ENCODE data around the gene SLC39A2.
"Not testable (repeated sequence)": the region's sequence is repeated elsewhere in the genome, so short reads cannot be mapped to it uniquely, and the experiment has no call there.

SLC39A2 gene

DNA sequence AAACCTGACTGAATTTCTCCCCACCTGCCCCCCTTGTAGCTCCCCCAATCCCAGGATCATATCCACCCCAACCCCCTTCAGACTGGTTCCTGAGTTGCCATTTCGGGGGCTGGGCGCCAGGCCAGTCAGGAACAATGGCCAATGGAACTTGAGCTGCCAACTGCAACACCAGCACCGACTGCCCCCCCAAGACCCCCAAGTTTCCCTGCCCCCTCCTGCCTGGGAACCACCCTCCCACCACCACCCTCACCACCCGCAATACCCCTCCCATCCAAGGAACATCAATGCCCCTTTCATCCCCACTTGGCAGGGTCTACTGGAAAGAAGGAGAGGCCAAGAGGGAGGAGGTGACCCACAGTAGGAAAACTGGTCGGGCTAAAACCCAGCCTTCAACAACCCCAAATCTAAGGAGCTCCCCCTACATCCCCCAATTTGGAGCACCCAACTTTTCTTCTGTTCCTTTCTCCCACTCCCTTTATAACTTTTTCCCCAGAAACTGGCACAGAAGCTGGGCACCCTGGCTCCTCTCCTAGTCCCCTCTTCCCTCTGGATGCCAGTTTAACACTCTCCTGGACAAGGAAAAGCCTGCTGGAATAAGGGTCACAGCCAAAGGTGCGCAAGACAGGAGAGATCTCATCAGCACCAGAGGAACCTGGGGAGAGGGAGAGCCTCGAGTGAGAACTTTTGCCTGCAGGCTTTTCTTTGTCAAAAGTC is 27.3 kb downstream of the SLC39A2 start:
- DNase-seq: no peak

DNA sequence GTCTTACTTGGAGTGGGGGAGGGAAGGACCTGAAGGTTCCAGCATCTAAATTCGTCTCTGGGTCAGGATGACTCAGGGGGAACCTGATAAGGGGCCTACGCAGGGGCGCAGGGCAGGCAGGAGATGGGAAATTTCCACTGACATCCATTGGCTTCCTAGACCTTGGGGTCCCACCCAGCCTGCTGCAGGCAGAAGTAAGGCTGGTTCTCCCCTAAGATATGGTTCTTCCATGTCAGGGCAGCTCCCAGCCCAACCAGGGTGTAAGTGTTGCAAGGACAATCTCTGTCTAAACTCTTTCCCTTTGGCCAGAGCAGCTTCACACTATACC is 27.9 kb downstream of the SLC39A2 start:
- no peak for DNase-seq

DNA sequence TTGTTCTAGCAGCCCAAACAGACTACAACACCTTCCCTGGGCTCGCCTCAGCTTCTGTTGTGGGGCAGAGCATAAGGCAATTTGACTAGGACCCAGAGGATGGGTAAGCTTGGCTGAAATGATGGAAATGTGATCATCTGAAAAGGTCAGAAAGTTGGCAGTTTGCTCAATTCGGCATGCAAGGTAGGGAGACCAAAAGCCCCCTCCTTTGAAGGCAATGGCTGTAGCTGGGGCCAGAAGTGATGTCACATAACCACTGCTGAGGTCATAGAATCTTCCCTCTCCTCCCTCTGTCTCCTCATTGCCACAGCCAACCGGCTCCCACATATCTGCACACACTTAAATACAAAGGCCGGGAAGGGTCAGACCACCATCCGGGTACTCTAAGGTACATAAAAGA is 30.8 kb downstream of the SLC39A2 start, which contains the start of gene TPPP2:
Gene TPPP2 (plus strand): TSS at position 301 of the 400 bp plus-strand sequence. CDS start 365 bp downstream, outside the sequence.
- DNase-seq: no peak

DNA sequence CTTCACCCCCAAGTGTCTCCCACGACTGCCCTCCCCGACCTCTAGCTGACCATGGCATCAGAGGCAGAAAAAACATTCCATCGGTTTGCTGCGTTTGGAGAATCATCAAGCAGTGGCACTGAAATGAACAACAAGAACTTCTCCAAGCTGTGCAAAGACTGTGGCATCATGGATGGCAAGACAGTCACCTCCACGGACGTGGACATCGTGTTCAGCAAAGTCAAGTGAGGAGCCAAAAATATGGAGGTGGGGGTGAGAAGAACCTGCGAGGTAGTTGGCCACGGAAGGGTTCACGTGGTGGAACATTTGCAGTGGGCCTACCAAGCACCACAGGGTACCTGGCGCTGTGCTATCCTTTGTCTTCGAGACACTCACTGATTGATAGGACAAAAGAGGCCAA is 31.4 kb downstream of the SLC39A2 start:
- no peak for DNase-seq

DNA sequence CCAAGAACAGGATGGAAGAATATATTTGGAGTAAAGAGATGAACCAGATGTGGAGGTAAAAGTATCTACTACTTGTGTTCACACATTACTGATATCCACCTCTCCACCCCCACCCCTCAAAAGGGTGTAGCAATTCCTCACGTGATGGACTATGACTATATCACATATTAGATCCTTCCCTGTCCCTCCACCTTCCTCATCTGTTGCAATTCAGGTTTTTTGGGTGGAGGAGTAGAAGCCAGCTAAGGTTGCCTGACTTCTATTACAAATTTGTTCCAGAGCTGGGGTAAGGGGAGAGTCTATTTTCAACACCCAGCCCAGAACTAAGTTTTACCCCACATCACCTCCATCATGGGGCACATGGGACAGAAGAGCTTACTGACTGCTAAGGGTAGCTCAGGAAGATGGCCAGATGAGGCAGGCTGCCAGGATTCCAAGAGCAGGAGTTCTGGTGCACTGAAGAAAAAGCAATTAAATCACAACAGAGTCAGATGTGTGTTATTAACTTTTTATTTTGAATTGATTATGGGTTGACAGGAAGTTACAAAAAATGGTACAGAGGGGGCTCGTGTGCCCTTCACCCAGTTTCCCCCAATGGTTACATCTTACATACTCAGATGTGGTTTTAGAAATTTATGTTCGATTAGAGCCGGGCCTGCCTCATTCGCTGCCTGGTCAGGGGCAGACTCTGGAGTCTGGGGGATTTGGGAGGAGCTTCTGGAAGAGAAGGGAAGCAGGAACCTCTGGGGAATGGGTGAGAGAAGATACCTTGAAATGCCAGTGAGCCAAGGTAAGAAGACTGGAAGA is 33.4 kb downstream of the SLC39A2 start:
- DNase-seq: no peak

DNA sequence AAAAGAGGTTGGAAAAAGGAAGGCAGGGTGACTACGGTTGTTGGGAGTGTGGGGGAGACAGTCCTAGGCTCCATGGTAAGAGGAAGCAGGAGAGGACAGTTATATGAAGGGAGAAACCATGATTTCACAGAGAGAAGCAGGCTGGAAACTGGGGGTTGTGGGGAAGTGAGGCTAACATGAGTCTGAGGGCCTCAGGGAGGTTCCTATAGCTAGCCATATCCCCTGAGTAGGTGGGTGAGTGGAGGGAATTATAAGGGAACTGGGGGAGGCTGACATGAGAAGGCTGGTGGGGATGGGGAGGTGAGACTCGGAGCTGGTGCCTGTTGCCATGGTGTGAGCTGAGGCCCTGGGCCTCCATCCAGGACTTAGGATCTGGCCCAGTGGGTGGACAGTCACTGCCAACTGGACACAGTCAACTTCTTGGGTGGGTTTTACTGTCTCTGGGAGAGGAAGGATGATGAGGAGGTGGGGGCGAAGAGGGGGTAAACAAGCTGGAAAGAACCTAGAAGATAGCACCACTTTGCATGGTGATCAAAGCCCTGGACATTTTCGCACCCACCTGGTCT is 34.1 kb downstream of the SLC39A2 start:
- DNase-seq: no peak

DNA sequence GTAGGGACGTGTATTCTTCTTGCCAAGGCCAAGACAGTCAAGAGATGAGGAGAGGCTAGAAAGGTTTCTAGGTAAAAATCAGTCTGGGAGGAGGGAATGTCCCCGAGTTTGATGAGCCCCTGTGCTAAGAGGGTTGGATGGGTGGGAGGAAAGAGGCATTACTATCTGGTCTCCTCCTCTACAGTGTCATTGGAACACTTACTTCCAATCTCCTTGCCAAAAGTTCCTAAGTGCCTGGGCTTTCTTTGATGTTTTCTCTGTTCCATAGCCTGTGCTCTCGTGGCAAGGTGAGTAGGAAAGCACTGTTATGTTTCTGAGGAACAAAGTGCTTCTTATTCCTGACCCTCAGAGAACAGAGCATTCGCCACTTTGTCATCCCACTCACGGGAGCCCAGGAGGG is 35.6 kb downstream of the SLC39A2 start, which contains the start of gene RNASE13:
Gene RNASE13 (minus strand): TSS at position 101 of the 400 bp plus-strand sequence. CDS start 519 bp downstream, outside the sequence.
- no peak for DNase-seq

DNA sequence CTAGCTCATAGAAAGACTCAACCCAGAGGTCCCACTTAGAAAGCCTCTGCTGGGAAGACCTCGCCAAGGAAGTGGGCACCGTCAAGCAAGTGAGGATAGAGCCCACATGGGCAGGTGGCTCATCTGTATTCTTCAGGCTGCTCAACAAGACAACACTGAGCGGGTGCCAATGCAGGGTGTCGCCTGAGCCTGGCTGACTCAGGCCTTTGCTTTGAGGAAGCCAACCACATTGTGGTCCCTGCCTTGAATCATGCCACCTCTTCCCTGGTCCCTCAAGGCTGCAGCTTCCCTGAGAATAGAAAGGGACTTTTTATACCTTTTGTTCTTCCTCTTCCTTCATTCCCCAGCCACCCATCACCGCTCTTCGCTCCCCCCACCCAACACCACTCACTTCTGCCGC is 37.7 kb downstream of the SLC39A2 start:
- DNase-seq: peak in 1 of 2 donors; percentile 20

DNA sequence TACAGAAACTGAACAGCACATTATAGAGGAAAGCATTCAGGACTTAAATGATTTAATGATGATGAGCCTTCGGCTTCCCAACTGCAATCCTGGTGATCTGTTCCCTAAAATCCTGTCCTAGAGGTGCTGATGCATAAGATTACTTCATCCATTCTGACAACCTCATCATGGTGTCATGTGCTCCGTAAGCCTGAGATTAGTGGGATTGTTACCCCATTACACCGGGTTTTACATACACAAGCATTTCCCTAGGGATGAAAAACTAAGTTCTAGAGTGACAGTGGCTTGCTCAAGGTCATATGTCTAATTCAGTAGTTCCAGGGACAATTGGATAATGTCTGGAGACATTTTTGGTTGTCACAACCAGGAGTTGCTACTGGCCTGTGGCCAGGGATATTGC is 38.1 kb downstream of the SLC39A2 start:
- no peak for DNase-seq

DNA sequence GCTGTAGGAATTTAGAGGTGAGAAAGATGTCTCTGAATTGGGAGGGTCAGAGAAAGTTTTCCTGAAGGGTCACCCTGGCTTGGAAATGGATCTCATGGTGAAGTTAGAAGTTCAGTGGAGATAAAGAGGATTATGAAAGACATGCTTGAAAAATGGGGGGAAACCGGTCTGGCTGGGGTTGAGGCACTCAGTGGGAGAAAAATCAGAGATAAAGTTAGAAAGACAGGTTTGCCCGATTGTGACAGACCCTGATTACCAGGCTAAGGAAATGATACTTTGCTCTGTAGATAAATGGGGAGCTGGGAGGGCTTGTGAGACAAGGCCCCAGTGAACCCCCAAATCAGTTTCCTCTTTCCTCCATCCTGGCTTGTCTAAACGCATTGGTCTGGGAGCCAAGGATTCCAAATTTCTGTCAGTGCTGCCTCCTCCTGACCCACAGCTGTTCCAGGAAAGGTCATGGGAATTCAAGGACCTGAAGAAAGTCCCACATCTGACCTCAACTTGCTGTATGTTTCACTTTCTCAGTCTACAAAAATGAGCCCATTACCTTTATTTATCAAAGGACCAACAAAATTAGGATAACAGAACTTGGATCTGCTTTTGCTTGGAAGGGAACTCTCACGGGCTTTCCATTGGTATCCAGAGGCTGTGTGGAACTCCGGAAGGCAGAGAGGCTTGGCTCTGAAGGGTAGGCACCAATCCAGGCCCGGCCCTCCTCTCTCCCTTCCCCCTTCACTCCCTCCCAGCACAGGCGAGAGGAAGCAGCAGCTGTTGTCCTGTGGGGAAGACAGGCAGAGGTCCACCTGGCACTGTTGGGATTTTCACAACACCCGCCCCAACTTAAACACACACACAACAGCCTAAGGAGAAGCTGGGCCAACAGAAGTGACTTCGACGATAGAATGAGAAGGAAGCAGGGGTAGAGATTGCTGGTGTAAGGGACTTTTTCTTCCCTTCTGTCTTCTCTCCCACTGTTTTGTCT is 39.6 kb downstream of the SLC39A2 start:
- no peak for DNase-seq

DNA sequence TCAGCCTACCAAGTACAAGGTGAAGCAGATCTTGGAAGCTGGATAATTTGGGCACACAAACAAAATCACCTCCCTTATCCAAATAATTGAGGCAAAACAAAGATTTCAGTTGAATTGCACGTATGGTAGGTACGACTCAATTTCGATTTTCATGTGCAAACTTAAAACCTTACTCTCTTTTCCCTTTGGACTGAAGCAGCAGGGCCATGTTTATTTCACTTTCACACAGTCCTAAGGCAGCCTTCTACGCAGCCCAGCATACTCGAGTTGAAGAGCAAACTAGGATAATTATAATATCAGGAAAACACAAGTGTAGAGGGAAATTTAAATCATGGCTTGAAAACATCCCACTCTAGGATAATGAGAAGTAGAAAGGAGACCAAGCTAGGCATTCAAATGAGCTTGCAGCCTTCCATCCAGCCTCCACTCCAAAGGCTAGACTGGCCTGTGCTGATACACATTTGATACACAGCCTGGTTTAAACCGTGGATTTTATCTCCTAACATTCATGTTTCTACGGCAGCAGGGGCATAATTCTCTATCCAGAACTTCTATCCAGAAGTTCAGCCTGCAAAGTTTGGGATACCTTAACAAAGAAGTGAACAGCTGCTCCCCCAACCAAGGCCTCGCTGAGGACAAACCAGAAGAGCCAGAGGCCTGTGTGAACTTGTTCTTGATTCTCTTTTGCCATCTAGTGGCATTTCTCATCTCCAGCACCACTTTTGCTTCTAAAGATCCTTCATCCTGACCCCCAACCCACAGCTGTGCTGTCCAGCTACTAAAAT is 40.7 kb downstream of the SLC39A2 start:
- peak; percentile 21 to 59 for DNase-seq

DNA sequence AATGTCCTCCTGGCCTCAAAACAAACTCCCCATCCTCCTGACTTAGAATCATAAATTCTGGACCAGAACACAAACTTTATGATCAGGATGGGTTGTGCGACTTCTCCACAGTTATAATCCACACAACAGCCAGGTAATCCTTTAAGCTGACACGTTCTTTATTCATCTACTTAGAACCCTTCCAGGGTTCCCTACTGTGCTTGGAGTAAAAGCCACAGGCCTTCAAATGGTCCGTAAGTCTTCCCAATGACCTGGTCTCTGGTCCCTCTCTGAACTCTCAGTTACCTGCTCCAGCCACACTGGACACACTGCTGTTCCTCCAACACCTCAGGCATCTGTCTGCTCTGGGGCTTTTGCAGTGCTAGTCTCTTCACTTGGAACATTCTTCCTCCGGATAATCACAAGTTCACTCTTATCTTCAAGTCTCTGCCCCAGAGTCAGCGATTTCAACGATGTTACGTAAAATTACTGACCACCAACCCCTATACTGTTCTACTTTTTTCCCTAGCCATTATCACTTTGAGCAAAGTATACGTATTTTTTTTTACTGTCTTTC is 41.4 kb downstream of the SLC39A2 start:
- DNase-seq: no peak

DNA sequence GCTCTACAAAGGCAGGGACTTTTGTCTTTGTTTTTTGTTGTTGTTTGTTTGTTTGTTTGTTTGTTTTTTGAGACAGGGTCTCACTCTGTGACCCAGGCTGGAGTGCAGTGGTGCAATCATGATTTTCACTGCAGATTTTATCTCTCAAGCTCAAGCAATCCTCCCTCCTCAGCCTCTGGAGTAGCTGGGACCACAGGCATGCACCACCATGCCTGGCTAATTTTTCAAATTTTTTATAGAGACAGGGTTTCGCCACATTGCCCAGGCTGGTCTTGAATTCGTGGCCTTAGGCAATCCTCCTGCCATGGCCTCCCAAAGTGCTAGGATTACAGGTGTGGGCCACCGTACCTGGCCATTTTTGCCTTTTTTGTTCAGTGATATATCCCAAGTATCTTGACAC is 41.8 kb downstream of the SLC39A2 start:
- DNase-seq: not testable (repeated sequence)

DNA sequence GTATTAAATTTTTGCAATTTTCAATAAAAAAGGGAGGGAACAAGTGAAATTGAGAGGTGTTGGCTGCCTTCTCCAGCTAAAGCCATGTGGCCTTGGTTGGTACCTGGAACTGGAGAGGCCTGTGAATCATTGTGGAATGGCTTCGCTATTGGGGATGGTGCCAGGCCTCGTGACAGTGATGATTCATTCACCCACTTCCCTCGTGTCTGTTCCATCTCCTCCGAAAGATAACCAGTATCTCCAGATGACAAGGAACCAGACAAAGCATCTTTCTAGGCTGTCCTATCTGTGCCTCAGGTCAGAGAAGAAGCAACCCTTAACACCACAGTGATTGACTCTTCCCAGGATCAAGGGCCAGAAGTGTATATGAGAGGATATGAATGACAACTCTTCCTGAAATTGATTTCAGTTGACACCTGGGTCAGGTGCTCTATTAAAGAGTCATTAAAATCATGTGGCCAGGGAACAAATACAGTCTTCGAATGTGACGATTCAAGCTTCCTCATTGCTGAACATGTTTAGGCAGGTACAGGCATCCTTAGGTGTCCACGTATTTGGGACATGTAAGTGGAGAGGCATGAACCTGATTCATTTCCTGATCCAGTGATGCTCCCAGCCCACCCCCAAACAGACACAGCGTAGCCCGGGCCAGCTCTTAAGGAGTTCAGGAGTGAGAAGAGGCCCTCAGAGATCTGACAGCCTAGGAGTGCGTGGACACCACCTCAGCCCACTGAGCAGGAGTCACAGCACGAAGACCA is 42.8 kb downstream of the SLC39A2 start, which contains the start of gene RNASE7:
Gene RNASE7 (plus strand): TSS at position 687 of the 758 bp plus-strand sequence. CDS start 631 bp downstream, outside the sequence.
- DNase-seq: no peak

DNA sequence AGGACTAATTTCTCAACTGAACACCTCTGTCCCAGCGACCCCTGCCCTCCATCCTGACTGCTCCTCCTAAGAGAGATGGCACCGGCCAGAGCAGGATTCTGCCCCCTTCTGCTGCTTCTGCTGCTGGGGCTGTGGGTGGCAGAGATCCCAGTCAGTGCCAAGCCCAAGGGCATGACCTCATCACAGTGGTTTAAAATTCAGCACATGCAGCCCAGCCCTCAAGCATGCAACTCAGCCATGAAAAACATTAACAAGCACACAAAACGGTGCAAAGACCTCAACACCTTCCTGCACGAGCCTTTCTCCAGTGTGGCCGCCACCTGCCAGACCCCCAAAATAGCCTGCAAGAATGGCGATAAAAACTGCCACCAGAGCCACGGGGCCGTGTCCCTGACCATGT is 43.8 kb downstream of the SLC39A2 start:
- no peak for DNase-seq

DNA sequence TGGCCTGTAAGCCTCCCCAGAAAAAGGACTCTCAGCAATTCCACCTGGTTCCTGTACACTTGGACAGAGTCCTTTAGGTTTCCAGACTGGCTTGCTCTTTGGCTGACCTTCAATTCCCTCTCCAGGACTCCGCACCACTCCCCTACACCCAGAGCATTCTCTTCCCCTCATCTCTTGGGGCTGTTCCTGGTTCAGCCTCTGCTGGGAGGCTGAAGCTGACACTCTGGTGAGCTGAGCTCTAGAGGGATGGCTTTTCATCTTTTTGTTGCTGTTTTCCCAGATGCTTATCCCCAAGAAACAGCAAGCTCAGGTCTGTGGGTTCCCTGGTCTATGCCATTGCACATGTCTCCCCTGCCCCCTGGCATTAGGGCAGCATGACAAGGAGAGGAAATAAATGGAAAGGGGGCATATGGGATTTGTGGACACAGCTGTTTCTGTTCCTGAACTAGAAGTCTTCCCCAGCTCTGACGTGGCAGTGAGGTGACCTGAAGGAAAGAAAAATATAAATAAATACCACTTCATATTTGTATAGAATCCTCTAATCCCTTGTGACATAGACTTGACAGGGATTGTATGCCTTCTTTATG is 44.4 kb downstream of the SLC39A2 start:
- no peak for DNase-seq

DNA sequence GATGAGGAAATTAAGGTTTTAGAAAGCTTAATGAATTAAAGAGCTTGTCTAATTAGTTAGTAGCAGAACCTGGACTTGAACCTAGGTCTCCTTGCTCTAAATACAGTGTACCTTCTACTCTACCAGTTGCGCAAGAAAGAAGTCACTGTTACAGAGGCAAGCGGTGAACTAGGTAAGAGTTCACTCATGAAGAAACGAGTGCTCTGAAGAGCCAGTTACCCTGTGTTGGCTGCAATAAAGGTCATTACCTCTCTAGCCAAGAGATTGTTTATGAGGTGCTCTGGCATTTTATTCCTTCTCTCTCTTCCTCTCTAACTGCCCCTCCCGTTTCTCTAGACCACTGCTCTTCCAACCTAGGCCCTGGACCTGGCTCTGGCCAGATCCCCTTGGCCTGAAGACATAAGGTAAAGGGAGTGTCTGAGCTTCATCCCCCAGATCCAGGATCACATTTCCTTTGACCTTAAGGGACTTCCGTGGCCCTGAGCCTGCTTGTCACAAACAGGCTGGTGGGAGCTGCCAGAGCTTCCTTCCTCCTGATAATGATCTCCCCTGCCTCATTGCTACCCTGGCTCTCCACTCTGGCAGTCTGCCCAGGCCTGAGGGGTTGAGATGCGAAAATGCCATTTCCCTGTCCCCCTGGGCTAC is 45.0 kb downstream of the SLC39A2 start:
- peak in 1 of 2 donors; percentile 22 for DNase-seq

DNA sequence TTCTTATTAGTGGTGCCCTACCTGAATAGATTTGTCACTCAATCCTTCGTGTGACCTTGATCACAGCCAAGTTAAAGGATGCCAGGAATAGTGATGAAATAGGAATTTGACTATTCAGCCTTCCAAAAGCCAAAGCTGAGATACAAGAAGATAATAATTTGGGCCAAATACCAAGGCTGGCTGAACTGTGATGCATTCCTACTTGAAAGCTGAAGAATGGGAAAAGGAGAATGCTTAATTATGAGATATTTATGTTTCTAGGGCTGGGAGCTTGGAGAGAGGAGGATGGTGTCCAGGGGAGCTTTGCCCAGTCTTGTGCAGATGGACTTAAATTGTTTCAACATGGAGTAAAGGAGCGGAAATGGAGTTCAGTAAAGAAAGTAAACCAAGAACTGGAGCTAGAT is 48.3 kb downstream of the SLC39A2 start:
- DNase-seq: no peak

DNA sequence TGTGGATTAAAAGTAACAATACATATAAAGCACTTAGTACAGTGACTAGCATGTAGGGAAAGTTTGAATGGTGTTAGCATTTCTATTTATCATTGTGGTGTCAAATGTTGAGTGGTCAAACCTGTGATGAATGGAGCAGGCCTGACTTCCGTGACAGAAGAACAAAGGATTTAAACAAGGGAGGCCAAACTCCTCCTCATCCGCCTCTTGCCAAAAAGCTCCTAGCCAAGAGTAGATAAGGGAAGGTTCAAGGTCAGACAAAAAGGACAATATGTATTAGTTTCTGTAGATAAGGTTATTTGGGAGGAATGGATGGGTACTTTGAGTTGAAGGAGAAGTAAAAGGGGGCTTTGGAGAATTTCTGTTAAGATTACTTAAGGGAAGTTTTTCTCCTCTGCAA is 49.5 kb downstream of the SLC39A2 start:
- no peak for DNase-seq

DNA sequence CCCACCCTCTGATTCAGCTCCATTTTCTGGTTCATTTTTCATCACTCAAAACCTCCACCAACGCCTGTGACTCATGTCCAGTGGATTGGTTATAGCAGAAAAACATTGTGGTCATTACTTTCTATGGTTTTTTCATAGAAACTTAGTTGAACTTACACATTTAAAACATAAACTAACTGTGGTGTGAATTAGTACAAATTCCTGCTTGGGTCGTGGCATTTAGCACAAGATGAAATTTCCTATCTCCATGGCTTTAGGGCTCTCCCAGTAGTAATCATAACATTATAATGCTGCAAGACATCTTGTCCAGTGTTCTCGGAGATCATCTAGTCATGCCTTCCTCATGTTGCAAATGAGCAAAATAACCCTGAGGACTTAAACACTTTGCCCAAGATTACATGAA is 50.2 kb downstream of the SLC39A2 start:
- DNase-seq: no peak

Measured in CD4-positive, alpha-beta T cell treated with Interleukin-4 for 1 hour (primary cell).